Mononuclear cell (primary cell): ENCODE data around the gene ALK. TPM values are rescaled to one million over a fixed set of nuclear protein-coding genes. Genes with fewer than 3 reads are reported as not detected.
A peak's percentile ranks its signal among the peaks of the same experiment; 100 is the strongest.

ENCODE experiments used
- H3K27me3 ChIP-seq: 2 replicates; pipeline ENCODE4 v1.6.0; 2011; ENCODE audit warnings: low read length, control low read depth; ENCODE audit not compliant: insufficient read depth
- H3K4me1 ChIP-seq: 2 replicates; pipeline ENCODE4 v1.5.1; 2011; ENCODE audit warnings: mild to moderate bottlenecking, low read length, control low read depth; ENCODE audit not compliant: insufficient read depth
- H3K4me3 ChIP-seq: 2 replicates; pipeline ENCODE4 v1.5.1; 2011; ENCODE audit warnings: mild to moderate bottlenecking, low read length, moderate library complexity
- H3K9me3 ChIP-seq: 2 replicates; pipeline ENCODE4 v1.5.1; 2011; ENCODE audit warnings: low read depth, mild to moderate bottlenecking, control low read depth, low read length
- total RNA-seq: library from RNA; depleted of rRNA; stranded (reverse); fragments of >200 nt; gene quantifications from one replicate; pipeline ENCODE4 v1.2.3, GENCODE V29; 2012

The ALK gene
- total RNA-seq, 1 donor = not detected

DNA sequence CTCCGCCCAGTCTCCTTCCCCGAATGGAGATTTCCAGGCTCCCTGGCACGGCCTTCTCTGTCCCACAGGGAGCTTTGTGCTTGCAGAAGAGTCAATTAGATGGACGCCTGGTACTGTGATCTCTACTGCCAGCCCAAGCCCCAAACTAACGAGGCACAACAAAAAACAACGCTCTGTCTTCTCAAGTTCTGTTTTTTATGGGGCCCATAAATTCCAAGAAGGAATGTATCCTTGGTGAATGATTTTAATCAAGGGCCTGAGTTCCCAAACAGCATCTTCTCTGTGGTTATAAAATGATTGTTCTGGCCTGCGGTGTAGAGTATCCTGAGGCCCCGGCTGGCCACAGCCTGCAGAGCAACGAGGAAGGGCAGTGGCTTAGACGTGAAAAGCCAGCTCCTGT is 586.7 kb downstream of the ALK start:
- no peaks in the 10 kb centered on the region for H3K27me3 ChIP-seq
- no peaks in the 10 kb centered on the region for H3K4me1 ChIP-seq
- H3K4me3 ChIP-seq = no peak overlapping the region
- no peaks in the 10 kb centered on the region for H3K9me3 ChIP-seq

DNA sequence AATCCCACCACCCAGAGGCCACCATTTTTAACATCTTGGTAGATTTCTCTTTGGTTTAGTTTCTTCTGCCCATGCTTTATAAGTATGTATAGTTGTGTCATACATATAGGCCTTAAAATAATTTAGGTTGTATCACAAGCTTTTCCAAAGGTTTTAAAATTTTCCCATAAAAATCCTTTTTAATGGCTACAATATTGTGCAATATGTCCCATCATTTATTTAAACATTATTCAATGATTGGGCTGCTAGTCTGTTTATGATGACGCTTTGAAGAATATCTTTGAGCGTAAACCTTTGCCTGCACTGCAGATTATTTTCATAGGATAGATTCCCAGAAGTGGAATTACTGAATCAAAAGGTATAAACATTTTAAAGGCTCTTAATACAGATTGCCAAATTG is 588.8 kb downstream of the ALK start:
- Histone ChIP-seq H3K4me3 (no peak overlapping the region), H3K4me1 (no peaks in the 10 kb centered on the region), H3K27me3 (no peaks in the 10 kb centered on the region), H3K9me3 (no peaks in the 10 kb centered on the region)

DNA sequence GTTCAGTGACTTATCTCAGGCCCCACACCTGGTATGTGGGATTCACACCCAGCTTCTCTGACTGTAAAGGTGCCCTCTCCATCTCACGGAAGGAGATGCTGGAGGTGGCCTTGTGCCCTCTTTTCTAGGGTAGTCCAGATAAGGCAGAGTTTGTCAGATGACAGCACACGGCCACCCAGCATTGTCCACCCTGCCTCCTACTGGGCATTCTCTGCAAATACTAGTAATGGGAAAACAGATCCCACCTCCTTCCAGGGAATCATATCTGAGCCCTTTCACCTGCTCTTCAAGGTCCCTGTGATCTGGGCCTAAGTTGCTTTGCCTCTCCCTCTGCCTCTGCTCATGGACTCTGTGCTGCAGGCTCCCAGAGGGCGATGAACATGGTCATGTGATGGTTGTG is 591.5 kb downstream of the ALK start:
- Histone ChIP-seq H3K4me1 (peaks cover 6% of the 10 kb centered on the region), H3K4me3 (no peak overlapping the region), H3K27me3 (no peaks in the 10 kb centered on the region), H3K9me3 (no peaks in the 10 kb centered on the region)

DNA sequence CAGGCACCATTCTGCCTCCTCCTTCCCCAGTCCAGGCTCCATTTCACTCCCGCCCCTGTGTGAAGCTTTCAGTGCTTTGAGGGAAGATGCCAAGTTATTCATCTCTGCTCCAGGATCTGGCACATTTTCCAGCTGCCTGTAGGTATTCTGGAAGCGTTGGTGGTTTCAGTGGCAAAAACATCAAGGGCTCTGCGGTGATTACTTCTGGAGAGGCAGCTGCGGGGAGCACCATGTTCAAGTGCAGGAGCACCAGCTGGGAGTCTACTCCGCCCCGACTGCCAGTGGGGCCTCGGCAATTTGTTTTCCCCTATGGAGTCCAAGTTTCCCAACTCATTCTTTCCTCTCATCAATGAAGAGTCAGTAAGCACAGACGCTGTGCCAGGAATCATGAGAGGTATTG is 594.5 kb downstream of the ALK start:
- Histone ChIP-seq H3K9me3 (no peaks in the 10 kb centered on the region), H3K4me3 (no peak overlapping the region), H3K4me1 (peaks cover 18% of the 10 kb centered on the region), H3K27me3 (no peaks in the 10 kb centered on the region)

DNA sequence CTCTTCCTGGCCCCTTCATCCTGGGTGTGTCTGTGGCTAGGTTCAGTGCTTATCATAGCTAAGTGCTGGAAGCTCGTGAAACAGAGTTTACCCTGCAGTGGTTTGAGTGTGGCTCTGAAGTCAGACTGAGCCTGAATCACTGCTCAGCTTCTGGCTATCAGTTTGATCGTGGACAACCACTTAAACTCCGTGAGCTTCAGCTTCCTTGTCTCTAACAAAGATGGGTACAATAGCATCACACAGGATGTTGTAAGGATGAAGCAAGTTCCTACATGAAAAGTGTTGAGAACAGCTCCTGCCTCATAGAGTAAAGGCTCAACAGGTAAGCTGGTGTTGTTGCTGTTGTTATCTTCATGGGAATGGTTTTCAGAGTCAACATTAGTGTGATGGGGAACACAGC is 595.8 kb downstream of the ALK start:
- H3K9me3 ChIP-seq = no peaks in the 10 kb centered on the region
- no peaks in the 10 kb centered on the region for H3K27me3 ChIP-seq
- H3K4me1 ChIP-seq = peaks cover 21% of the 10 kb centered on the region
- no peak overlapping the region for H3K4me3 ChIP-seq

DNA sequence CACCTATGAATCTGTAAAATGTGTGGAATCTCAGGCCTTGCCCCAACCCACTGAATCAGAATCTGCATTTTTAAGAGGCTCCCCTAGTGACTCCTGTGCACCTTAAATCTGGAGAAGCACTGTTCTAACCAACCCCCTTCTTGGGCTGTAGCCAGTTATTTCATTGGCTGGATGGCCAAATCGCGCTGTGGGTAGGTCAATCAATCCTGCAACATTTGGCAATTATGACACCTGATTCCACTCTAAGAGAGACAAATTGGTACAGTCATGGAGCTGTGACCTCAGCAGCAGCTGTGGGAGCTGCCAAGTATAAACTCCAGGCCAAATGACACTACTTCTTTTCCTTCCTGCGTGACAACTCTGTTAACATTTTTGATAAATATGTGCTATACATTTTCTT is 597.4 kb downstream of the ALK start:
- Histone ChIP-seq H3K4me1 (peaks cover 26% of the 10 kb centered on the region), H3K4me3 (no peak overlapping the region), H3K9me3 (no peaks in the 10 kb centered on the region)

DNA sequence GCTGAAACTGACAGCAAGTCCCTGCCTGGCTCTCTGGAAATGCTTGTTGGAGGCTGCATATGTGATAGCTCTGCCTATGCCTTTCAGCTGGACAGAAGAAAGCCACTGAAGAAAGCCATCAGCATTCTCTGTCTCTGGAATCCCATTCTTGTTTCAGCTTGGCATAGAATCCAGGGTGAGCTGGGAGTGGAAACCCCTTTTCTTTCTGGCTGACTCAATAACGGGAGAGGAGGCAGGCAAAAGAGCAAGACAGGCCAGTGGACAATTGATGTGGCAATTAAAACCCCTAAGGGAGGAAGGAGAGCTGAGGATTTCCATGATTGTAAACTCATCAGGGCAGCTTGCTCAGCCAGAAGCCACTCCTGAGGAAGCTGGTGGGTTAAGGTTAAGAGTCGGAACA is 598.1 kb downstream of the ALK start:
- Histone ChIP-seq H3K9me3 (no peaks in the 10 kb centered on the region), H3K4me3 (no peak overlapping the region), H3K4me1 (peaks cover 33% of the 10 kb centered on the region), H3K27me3 (no peaks in the 10 kb centered on the region)

More for the DNA sequence above, 597.4 kb downstream of the ALK start:
- no peaks in the 10 kb centered on the region for H3K27me3 ChIP-seq

DNA sequence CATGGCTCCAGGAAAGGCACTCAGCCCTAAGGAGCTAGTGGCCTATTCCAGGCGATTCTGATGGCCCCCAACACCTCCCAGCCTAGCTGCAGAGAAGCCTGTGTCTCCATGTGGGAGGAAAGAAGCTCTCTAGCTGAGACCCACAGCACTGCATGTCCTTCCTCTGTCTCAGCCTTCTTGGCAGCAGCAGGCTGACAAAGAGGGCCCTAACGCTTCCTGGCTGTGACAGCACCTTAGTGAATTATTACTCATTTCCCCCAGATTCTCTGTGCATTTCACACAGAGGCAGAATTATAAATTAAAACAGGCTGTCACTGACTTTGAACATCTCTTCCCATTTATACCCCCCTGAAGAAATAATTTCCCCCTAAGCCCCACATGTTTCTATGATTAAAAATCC is 599.4 kb downstream of the ALK start:
- H3K27me3 ChIP-seq = no peaks in the 10 kb centered on the region
- H3K4me3 ChIP-seq = no peak overlapping the region
- peaks cover 45% of the 10 kb centered on the region for H3K4me1 ChIP-seq
- no peaks in the 10 kb centered on the region for H3K9me3 ChIP-seq

DNA sequence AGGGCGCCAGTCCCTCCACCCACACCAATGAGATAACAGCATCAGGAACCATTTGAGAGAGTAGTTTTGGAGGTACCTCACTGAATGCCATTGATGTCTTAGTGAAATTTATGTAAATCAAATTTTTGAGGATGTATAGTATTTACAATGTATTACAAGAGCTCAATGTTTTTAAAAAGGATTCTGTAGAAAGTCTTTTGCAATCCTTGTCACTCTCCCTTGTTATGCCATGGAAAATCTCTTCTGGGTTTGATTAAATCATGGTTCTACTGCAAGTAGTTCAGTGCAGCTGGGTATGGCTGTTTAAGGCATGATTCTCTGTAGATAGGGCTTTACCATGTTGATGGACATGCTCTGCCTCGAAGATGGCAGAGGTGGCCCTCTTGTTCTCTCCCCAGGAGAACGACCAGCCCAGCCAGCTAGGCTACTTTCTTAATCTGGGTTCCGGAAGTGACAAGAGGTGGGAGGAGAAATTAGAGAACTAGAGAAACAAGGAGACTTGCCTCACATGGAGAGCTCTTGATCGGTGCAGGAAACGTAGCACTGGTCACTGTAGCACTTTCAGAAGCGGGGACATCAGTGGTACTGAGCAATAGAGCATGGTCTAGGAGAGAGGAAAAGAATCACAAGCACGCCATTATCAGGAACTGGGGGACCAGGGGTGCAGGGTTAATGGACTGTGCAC is 603.4 kb downstream of the ALK start:
- no peaks in the 10 kb centered on the region for H3K9me3 ChIP-seq

DNA sequence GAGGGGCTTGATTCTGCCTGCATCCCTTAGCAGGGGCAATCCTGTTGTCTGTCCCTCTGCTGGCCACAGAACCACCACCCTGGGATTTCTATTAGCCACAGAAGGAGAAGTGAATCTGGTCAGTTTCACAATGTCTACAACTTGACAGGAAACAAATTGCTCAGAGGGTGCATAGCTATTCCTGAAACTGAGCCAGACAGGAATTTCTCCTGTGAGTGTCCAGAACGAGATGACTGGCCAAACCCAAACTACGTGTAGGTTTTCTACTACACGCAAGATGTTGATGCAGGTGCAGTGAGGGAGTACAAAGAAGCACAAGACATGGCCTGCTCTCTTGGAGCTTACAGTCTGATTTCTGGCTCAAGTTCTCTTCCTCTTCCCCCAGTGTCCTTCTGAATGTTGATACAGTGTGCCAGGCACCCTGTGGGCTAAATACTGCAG is 604.3 kb downstream of the ALK start:
- Histone ChIP-seq H3K9me3 (no peaks in the 10 kb centered on the region), H3K27me3 (no peaks in the 10 kb centered on the region), H3K4me3 (no peak overlapping the region), H3K4me1 (peaks cover 70% of the 10 kb centered on the region)

More for the DNA sequence above, 603.4 kb downstream of the ALK start:
- Histone ChIP-seq H3K27me3 (no peaks in the 10 kb centered on the region), H3K4me1 (peaks cover 75% of the 10 kb centered on the region), H3K4me3 (no peak overlapping the region)

DNA sequence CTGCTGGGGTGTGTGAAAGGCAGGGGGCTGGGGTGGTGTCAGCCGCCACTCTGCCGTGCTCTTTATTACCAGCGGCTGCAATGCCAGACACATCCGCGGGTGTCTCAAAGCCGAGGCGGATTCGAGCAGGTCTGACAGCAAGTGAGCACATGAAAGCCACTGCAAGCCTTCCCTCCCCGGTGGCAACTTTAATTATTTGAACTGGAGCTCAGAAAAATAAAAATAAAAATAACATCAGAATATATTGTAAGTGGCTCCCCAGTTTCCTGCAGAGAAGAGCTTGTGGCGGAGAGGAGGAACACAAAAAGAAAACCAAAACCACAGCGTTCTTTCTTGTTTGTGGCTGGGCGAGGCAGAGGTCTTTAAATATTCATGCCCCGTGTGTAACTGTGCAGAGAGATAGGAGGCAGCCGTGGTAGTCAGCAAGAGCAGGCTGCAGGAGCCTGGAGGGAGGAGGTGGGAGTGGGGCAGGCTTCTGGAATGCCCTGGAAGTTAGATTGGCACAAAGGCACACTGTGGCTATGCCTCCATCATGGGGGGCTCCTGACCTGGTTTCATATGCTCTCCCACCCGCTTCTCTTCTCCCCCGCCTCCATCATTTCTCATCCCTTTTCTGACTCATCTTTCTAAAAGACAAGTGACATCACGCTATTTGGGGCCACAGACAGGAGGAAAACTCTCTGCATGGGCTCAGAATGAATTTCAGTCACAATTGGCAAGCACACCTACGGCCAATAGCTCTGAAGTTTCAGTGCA is 606.4 kb downstream of the ALK start:
- Histone ChIP-seq H3K4me3 (peak overlapping the region; percentile 15), H3K4me1 (peaks cover 65% of the 10 kb centered on the region), H3K27me3 (no peaks in the 10 kb centered on the region), H3K9me3 (no peaks in the 10 kb centered on the region)

DNA sequence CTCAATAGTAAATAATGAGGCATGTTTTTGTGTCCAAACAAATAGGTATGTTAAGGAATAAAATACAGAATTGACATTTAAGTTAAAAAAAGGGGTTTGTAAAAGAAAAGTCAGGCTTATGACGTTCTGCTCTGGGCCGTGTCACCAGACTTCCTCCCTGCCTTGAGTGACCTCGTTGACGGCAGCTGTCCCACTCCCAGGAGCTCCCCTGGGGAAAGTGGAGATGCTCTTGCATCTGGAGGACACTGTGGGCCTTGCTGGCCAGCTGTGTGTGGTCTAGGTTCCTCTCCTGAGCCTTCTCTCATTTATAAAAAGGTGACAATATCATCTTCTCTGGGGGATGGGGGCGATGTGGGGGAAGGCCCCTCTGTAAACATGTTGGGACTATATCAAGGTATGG is 609.9 kb downstream of the ALK start:
- Histone ChIP-seq H3K4me3 (no peak overlapping the region), H3K9me3 (no peaks in the 10 kb centered on the region), H3K27me3 (no peaks in the 10 kb centered on the region), H3K4me1 (peaks cover 35% of the 10 kb centered on the region)

DNA sequence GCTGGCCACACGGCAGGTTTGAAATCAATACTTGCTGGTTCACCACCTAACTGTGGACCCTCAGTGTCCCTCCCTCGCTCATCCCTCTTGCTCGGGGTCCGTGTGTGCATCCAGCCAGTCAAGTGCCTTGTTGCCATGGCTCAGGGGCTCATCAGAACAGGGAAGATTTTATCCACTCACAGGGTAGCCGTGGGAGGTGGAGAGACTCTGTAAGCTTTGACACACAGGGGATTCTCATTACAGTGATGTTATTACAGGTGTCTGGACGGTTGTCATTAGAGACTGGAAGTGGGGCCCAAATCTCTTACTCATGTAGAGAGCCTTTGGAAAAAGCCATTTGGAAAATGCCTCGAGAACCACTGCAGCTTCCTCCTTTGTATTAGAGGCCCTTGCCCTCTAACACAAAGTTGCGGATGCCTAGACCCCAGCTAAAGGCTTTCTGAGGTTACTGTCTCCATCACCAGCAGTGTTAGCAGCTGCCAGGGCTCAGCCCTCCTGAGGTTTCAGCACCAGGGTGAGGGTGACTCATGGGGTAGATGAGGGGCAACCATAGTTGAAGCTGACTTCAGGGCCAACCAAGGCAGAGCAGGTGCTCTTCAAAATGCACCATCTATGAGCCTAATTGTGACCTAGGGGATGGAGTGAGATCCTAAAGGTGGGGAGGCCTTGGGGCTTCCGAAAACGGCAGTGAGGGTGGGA is 610.6 kb downstream of the ALK start:
- Histone ChIP-seq H3K27me3 (no peaks in the 10 kb centered on the region), H3K4me1 (peaks cover 28% of the 10 kb centered on the region), H3K4me3 (no peak overlapping the region), H3K9me3 (no peaks in the 10 kb centered on the region)

DNA sequence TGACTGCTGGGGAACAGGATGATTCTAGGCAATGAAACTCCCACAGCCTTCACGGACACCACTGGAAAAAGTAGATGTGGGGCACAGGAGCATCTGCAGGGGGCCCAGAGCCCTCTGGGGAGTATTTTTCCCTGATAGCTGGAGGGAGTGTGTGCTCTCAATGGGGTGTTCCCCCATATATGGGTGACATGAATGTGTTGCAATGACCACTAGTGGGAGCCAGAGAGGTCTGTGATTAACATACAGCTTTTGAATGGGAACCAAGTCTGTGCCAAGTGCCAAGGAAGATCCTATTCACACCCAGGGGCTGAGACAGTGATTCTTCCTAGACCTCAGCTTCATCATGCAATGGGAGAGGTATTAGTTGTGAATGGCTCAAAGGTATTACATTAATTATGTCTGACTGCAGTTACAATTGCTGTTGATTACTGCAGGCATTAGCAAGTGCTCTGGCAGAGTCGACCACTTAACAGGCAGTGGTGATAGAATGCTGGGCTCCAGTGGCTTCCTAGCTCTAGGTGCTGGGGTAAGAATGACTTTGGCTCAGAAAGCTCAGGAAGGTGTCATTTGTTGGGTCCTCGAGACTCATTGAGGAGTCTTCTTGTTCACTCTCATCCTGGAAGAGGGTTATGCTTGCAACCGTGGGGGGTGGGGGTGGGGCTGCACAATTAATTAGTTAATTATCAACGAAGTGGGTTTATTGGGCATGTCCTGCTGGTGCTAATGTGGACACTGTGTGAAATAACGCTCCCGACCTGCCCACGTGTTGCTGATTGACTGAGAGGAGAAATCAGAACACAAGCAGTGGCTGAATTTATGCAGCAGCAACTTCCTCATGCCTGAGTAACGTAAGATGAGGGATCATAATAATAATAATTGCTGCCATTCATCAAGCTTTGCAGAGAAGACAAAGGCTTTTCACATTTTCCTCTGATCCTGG is 612.0 kb downstream of the ALK start:
- H3K27me3 ChIP-seq = no peaks in the 10 kb centered on the region
- H3K4me1 ChIP-seq = peaks cover 14% of the 10 kb centered on the region
- H3K4me3 ChIP-seq = no peak overlapping the region
- no peaks in the 10 kb centered on the region for H3K9me3 ChIP-seq
